Inferior parietal cortex (tissue), 1 donor: ENCODE measurements around the gene DRAM2.
"Not testable (repeated sequence)": the region's sequence is repeated elsewhere in the genome, so short reads cannot be mapped to it uniquely, and the experiment has no call there.

Experiments
- DNase-seq: peaks from one replicate; pipeline ENCODE4 v3.0.0-alpha.2; 2016; ENCODE audit errors: extremely low spot score

DRAM2 gene

GRCh38 chr1:111082421-111083203, 57.3 kb downstream of the DRAM2 start:
- DNase-seq = no peak

GRCh38 chr1:111079329-111079728, 60.6 kb downstream of the DRAM2 start:
- not testable (repeated sequence) for DNase-seq

- not testable (repeated sequence) for DNase-seq
Observed at GRCh38 chr1:111077312-111077711, 62.6 kb downstream of the DRAM2 start.
